ENCODE measurements around the gene RAB5A. TPM values are rescaled to one million over a fixed set of nuclear protein-coding genes. Genes with fewer than 3 reads are reported as not detected.
A peak's percentile ranks its signal among the peaks of the same experiment; 100 is the strongest.

RAB5A gene
- total and polyA plus RNA-seq, 2 donors (not counting 3 experiments of a cell fraction or from before 2014, with no cell fraction given) = 20.6 to 63.8 TPM

- no peaks in the 10 kb centered on the region for H3K36me3 ChIP-seq (ENCODE audit: control insufficient read depth in 2 of 2, extremely low read depth in 1 of 2, insufficient read depth in 2 of 2, low read length in 2 of 2)
- H3K4me1 ChIP-seq (ENCODE audit: control insufficient read depth, extremely low read depth, insufficient read depth, low read length) = no peaks in the 10 kb centered on the region
- POLR2A ChIA-PET = no interaction called here
- FAIRE-seq = peak; percentile 31
- no peaks in the 10 kb centered on the region for H3K79me2 ChIP-seq (ENCODE audit: control insufficient read depth, insufficient read depth, low read length)
- dilution Hi-C loops (cut with MboI; ENCODE audit: extremely low pct_ligation_motif_present, low sequenced_read_pairs) = no loop called here
- intact Hi-C loops (cut with micrococcal nuclease) = no loop called here
- H4K20me1 ChIP-seq (replicated peaks; ENCODE audit: control insufficient read depth, extremely low read depth, insufficient read depth, low read length) = no peaks in the 10 kb centered on the region
- DNase-seq (ENCODE audit: low read depth, low spot score) = peak; percentile 16
- no peak overlapping the region for H3K9ac ChIP-seq (replicated peaks; ENCODE audit: extremely low read depth, insufficient read depth, low read length)
- no TSS peak for BruUV-seq (replicated peaks)
- H3K9me3 ChIP-seq (replicated peaks; ENCODE audit: control insufficient read depth, insufficient read depth, low read length) = no peaks in the 10 kb centered on the region
- TF ChIP-seq GATA2 (IDR thresholded peaks at IDR 0.05; ENCODE audit: insufficient read depth, insufficient read length, low read depth, low read length) = no peak
- TF ChIP-seq MYC (IDR thresholded peaks at IDR 0.05; ENCODE audit: low read depth, low read length) = no peak
- TF ChIP-seq MAX (IDR thresholded peaks at IDR 0.05; ENCODE audit: insufficient read depth, insufficient read length) = no peak
- H3K4me2 ChIP-seq (ENCODE audit: insufficient read depth, low read length) = no peak overlapping the region
- H3K27ac ChIP-seq (ENCODE audit: insufficient read depth, low read depth, low read length) = no peak overlapping the region
- CTCF ChIA-PET = interaction anchor here (2.3 kb wide), 1 partner anchor 11 kb away, joined by 28 read pairs; no protein-coding TSS in a partner anchor
- no peaks in the 10 kb centered on the region for H3K27me3 ChIP-seq (ENCODE audit: control insufficient read depth in 2 of 2, insufficient read depth in 2 of 2, low read length in 2 of 2)
- no peaks in the 10 kb centered on the region for H3K9me1 ChIP-seq (replicated peaks; ENCODE audit: control insufficient read depth, extremely low read depth, insufficient read depth, low read length)
- H3K4me3 ChIP-seq (replicated peaks in 1 of 3; ENCODE audit: insufficient read depth in 1 of 3, low read depth in 1 of 3, low read length in 3 of 3) = no peak overlapping the region
- peak overlapping the region; percentile 58 for H2AFZ ChIP-seq (ENCODE audit: low read depth, low read length)
Observed at GRCh38 chr3:19898721-19899120, 48.2 kb upstream of the RAB5A start.

GRCh38 chr3:19899264-19899663, 47.6 kb upstream of the RAB5A start:
- Histone ChIP-seq H3K9me3 (replicated peaks; ENCODE audit: control insufficient read depth, insufficient read depth, low read length) (no peaks in the 10 kb centered on the region), H3K27ac (ENCODE audit: insufficient read depth, low read depth, low read length) (no peak overlapping the region), H3K4me2 (ENCODE audit: insufficient read depth, low read length) (no peak overlapping the region), H3K9me1 (replicated peaks; ENCODE audit: control insufficient read depth, extremely low read depth, insufficient read depth, low read length) (no peaks in the 10 kb centered on the region), H3K9ac (replicated peaks; ENCODE audit: extremely low read depth, insufficient read depth, low read length) (no peak overlapping the region), H4K20me1 (replicated peaks; ENCODE audit: control insufficient read depth, extremely low read depth, insufficient read depth, low read length) (no peaks in the 10 kb centered on the region), H3K4me3 (replicated peaks in 1 of 3; ENCODE audit: insufficient read depth in 1 of 3, low read depth in 1 of 3, low read length in 3 of 3) (no peak overlapping the region), H3K27me3 (ENCODE audit: control insufficient read depth in 2 of 2, insufficient read depth in 2 of 2, low read length in 2 of 2) (no peaks in the 10 kb centered on the region), H3K36me3 (ENCODE audit: control insufficient read depth in 2 of 2, extremely low read depth in 1 of 2, insufficient read depth in 2 of 2, low read length in 2 of 2) (no peaks in the 10 kb centered on the region), H3K4me1 (ENCODE audit: control insufficient read depth, extremely low read depth, insufficient read depth, low read length) (no peaks in the 10 kb centered on the region), H2AFZ (ENCODE audit: low read depth, low read length) (no peak overlapping the region), H3K79me2 (ENCODE audit: control insufficient read depth, insufficient read depth, low read length) (no peaks in the 10 kb centered on the region)
- FAIRE-seq (no peak), DNase-seq (ENCODE audit: low read depth, low spot score) (no peak)
- ChIA-PET POLR2A (no interaction called here), CTCF (interaction anchor here (0.9 to 2.3 kb wide), 5 partner anchors 10 to 33 kb away, joined by 3 to 28 read pairs (median 3); no protein-coding TSS in a partner anchor)
- TF ChIP-seq POLR2AphosphoS5 (IDR thresholded peaks at IDR 0.05; ENCODE audit: insufficient read depth, low read depth, low read length) (no peak), CTCF (IDR thresholded peaks at IDR 0.05; ENCODE audit: extremely low read depth in 1 of 2, insufficient read depth in 1 of 2, low read depth in 1 of 2, low read length in 2 of 2) (no peak), FOS (IDR thresholded peaks at IDR 0.05; ENCODE audit: borderline replicate concordance, insufficient read depth, low read length) (no peak), MYC (IDR thresholded peaks at IDR 0.05; ENCODE audit: low read depth, low read length) (no peak), GATA2 (IDR thresholded peaks at IDR 0.05; ENCODE audit: insufficient read depth, insufficient read length, low read depth, low read length) (no peak), POLR2A (IDR thresholded peaks at IDR 0.05; ENCODE audit: low read depth, low read length) (no peak), EZH2 (IDR thresholded peaks at IDR 0.05; ENCODE audit: borderline replicate concordance, low read depth, low read length, severe bottlenecking) (no peak), MAX (IDR thresholded peaks at IDR 0.05; ENCODE audit: insufficient read depth, insufficient read length) (no peak), JUN (IDR thresholded peaks at IDR 0.05; ENCODE audit: borderline replicate concordance, insufficient read depth, insufficient read length, low read depth) (no peak)
- intact Hi-C loops (cut with micrococcal nuclease) = no loop called here
- no TSS peak for BruUV-seq (replicated peaks)
- dilution Hi-C loops (cut with MboI; ENCODE audit: extremely low pct_ligation_motif_present, low sequenced_read_pairs) = no loop called here

Measured in endothelial cell of umbilical vein (primary cell).